T-helper 17 cell (primary cell): ENCODE measurements around the gene KDM3A. TPM values are rescaled to one million over a fixed set of nuclear protein-coding genes. Genes with fewer than 3 reads are reported as not detected.

Source experiments
- ATAC-seq: fragments of 150-1000 bp; cut with Tn5 transposase; 2 replicates; pipeline ENCODE4 v1.10.0; 2021; ENCODE audit warnings: mild to moderate bottlenecking, moderate library complexity
- DNase-seq, 3 donors: peaks; one replicate each; pipeline versions ENCODE4 v3.0.0 to v3.0.0-alpha.2; 2020 to 2021
- H3K9me3 ChIP-seq: one replicate; pipeline ENCODE4 v1.7.0; 2013; ENCODE audit warnings: low read length, mild to moderate bottlenecking; ENCODE audit not compliant: control insufficient read depth, poor library complexity, severe bottlenecking
- H3K27ac Mint-ChIP-seq: one replicate; pipeline ENCODE4 v1.8.0; 2022; ENCODE audit warnings: mild to moderate bottlenecking, moderate library complexity, mixed read lengths
- H3K27me3 Mint-ChIP-seq: one replicate; pipeline ENCODE4 v1.8.0; 2022; ENCODE audit warnings: mixed read lengths
- H3K36me3 Mint-ChIP-seq: one replicate; pipeline ENCODE4 v1.8.0; 2022; ENCODE audit warnings: low read depth, mixed read lengths
- H3K4me1 Mint-ChIP-seq: one replicate; pipeline ENCODE4 v1.8.0; 2022; ENCODE audit warnings: mild to moderate bottlenecking, mixed read lengths
- H3K4me3 Mint-ChIP-seq: one replicate; pipeline ENCODE4 v1.8.0; 2022; ENCODE audit warnings: mild to moderate bottlenecking, moderate library complexity, mixed read lengths
- total RNA-seq, 4 donors: library from RNA in 2 of 4; stranded (reverse) in 2 of 4; gene quantifications; one replicate each; pipeline ENCODE4 v1.2.3 and lab custom pipeline; 2022 to 2026

The KDM3A gene
- total RNA-seq, 2 donors from 2014 or later, result 156 to 161 TPM

DNA sequence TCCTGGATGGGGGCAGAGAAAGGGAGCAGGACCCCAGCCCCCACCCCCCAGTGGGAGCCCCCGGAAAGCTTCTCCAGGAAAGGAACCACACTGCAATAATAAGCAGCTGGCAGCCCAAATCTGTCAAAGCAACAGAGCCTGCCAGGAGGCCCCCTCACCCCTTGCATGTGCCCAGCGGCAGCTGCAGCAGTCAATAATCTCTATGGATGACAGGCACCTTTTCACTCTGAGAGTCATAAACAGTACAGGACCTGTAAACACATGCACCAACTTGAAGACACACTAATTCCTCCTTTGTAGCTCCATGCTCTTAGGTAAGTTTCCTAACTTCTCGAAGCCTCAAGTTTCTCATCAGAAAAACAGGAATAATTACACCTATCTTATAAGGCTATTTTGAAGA lies 26.2 kb upstream of the KDM3A start:
- Mint-ChIP-seq H3K4me3 (no peak overlapping the region), H3K27me3 (peaks cover 27% of the 10 kb centered on the region), H3K4me1 (peaks cover 7% of the 10 kb centered on the region), H3K36me3 (no peaks in the 10 kb centered on the region), H3K27ac (no peak overlapping the region)
- ATAC-seq (no peak), DNase-seq (no peak)
- H3K9me3 ChIP-seq, result no peaks in the 10 kb centered on the region

DNA sequence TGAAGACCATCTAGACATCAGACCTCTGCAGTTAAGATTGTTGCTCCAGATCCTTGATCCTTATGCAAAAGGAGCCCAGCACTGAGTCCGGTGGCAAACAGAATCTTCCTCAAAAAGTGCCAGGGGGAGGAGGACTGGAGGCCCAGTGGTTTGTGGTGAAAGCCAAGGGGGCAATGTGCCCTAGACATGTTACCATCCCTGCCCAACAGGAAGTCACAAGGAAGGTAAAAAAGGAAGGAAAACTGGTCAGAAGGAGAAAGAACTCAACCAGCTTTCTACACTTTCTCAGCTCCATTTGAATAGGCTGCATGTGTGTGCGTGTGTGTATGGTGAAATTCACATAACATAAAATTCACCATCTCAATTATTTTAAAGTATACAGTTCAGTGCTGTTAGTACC lies 25.0 kb upstream of the KDM3A start:
- peaks cover 28% of the 10 kb centered on the region for H3K27me3 Mint-ChIP-seq
- H3K4me3 Mint-ChIP-seq, result no peak overlapping the region
- peaks cover 7% of the 10 kb centered on the region for H3K4me1 Mint-ChIP-seq
- no peaks in the 10 kb centered on the region for H3K36me3 Mint-ChIP-seq
- no peaks in the 10 kb centered on the region for H3K9me3 ChIP-seq
- no peak overlapping the region for H3K27ac Mint-ChIP-seq
- DNase-seq, result no peak
- no peak for ATAC-seq

DNA sequence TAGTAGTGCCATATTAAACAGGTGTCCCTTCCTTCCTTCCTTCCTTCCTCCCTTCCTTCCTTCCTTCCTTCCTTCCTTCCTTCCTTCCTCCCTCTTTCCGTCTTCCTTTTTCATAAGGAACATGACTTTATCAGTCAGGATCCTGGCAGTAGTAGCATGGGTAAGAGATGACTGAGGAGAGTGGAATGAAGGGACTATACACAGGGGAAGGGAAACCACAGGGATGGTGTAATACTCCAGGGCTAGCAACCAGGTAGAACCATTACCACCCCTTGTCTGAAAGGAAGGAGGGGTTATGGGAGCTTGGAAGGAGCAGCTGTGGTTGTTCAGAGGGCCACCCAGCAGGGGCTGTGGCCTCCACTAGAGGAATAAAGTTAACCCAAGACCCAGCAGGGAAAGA lies 23.2 kb upstream of the KDM3A start:
- H3K4me1 Mint-ChIP-seq, result peaks cover 3% of the 10 kb centered on the region
- H3K27me3 Mint-ChIP-seq, result peaks cover 21% of the 10 kb centered on the region
- DNase-seq (no peak), ATAC-seq (no peak)
- H3K4me3 Mint-ChIP-seq, result no peak overlapping the region
- no peaks in the 10 kb centered on the region for H3K36me3 Mint-ChIP-seq
- H3K9me3 ChIP-seq, result peaks cover 4% of the 10 kb centered on the region
- H3K27ac Mint-ChIP-seq, result no peak overlapping the region

DNA sequence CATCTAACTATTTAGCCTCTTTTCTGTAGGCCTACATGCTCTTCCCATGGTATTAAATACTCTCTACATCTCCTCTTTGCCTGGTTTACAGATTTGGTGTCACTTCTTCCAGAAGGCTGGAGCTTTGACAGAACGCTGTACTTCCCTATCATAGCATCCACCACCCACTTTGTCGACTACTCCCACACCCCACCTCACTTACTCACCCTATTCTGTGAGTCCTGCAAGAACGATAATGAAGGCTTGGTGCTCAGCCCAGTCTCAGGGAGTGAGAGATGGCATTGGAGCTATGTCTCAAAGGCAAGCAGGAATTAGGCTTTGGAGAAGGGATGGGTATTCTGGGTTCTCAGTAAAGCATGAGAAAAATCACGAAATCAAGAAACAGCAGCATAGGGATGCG lies 20.3 kb upstream of the KDM3A start:
- peaks cover 5% of the 10 kb centered on the region for H3K9me3 ChIP-seq
- H3K27ac Mint-ChIP-seq, result no peak overlapping the region
- ATAC-seq (no peak), DNase-seq (no peak)
- H3K36me3 Mint-ChIP-seq, result peaks cover 2% of the 10 kb centered on the region
- H3K4me3 Mint-ChIP-seq, result no peak overlapping the region
- H3K4me1 Mint-ChIP-seq, result no peaks in the 10 kb centered on the region
- H3K27me3 Mint-ChIP-seq, result peaks cover 18% of the 10 kb centered on the region

DNA sequence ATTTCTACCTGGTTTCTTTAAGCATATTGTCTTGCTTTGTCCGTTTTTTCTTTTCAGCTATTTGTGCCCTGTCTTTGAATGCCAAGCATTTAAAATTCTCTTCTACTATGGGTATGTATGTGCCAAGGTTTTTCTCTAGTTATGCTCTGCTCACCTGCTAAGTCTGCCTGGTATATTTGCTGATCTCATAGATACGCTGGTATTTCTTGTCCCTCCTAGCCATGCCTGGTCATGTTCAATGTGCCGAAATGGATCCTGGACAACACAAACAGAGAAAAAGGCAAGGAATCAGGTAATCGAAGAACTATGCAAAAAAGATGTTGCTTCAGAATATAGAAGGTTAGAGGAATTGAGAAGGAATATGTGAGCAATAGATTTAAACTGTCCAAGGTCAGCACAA lies 14.9 kb upstream of the KDM3A start:
- Mint-ChIP-seq H3K4me3 (no peak overlapping the region), H3K27ac (no peak overlapping the region), H3K36me3 (peaks cover 5% of the 10 kb centered on the region)

DNA sequence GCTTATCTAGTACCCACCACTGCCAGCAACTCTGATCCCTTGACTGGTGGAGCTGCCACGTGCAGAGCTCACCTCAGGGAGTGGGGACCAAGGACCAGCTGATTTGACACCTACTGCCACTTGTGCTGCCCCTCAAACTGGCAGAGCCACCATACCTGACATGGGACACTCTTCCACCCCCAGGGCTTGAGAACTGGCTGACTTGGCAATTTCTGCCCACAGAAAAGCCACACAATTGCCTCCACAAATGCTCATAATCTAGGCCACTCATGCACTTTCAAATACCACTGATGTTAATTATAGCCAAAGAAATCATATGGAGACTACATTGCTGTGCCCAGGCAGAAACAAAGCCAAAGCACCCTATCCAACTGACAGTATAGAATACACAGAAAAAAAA lies 11.8 kb upstream of the KDM3A start:
- H3K9me3 ChIP-seq, result no peaks in the 10 kb centered on the region
- Mint-ChIP-seq H3K4me1 (no peaks in the 10 kb centered on the region), H3K27me3 (no peaks in the 10 kb centered on the region), H3K4me3 (no peak overlapping the region), H3K27ac (no peak overlapping the region), H3K36me3 (peaks cover 7% of the 10 kb centered on the region)
- ATAC-seq, result no peak
- no peak for DNase-seq

More for the DNA sequence above, 14.9 kb upstream of the KDM3A start:
- H3K9me3 ChIP-seq, result peaks cover 5% of the 10 kb centered on the region
- Mint-ChIP-seq H3K4me1 (no peaks in the 10 kb centered on the region), H3K27me3 (peaks cover 8% of the 10 kb centered on the region)
- no peak for ATAC-seq
- no peak for DNase-seq

DNA sequence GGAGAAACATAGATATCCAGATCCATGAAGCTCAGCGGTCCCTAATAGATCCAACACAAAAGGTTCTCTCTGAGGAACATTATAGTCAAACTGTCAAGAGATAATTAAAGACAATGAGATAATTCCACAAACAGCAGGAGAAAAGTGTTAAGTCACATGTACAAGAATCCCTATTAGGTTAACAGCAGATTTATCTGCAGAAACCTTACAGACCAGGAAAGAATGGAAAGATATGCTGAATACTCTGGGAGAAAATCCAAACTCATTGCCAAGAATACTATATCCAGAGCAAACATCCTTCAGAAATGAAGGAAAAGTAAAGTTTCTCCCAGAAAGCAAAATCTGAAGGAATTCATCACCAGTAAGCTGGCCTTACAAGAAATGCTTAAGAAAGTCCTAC lies 10.8 kb upstream of the KDM3A start:
- Mint-ChIP-seq H3K27ac (no peak overlapping the region), H3K4me1 (no peaks in the 10 kb centered on the region), H3K27me3 (no peaks in the 10 kb centered on the region), H3K4me3 (no peak overlapping the region), H3K36me3 (peaks cover 7% of the 10 kb centered on the region)
- no peaks in the 10 kb centered on the region for H3K9me3 ChIP-seq
- no peak for ATAC-seq
- no peak for DNase-seq

DNA sequence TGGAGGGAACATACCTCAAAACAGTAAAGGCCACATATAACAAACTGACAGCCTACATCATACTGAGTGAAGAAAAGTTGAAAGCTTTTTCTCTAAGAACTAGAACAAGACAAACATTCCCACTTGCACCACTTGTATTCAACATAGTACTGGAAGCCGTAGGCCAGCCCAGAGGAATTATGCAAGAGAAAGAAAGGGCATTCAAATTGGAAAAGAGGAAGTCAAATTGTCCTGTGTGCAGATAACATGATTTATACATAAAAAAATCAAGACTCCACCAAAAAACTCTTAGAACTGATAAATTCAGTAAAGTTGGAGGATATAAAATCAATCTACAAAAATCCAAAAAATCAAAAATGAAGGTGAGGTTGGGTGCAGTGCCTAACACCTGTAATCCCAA lies 8.0 kb upstream of the KDM3A start:
- DNase-seq (no peak), ATAC-seq (no peak)
- H3K9me3 ChIP-seq, result no peaks in the 10 kb centered on the region
- no peaks in the 10 kb centered on the region for H3K27me3 Mint-ChIP-seq
- H3K4me1 Mint-ChIP-seq, result no peaks in the 10 kb centered on the region
- H3K36me3 Mint-ChIP-seq, result peaks cover 2% of the 10 kb centered on the region
- no peak overlapping the region for H3K27ac Mint-ChIP-seq
- no peak overlapping the region for H3K4me3 Mint-ChIP-seq

DNA sequence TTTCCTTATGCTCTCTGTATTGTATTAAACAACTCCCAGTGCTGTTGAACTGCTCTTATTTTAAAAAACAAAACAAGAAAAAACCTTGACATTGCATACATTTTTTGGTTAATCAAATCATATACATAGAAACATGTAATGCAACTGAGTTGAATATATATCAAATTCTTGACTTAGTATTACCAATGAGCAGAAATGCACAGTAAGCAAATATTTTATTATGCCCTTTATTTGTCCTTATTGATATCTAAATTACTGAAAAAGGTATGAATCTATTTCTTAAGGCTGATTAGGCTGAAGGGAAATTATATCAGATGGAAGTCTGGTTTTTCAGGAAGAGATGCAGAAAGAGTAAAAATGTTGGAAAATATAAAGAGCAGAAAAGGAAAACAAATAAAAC lies 6.9 kb upstream of the KDM3A start:
- H3K27ac Mint-ChIP-seq, result no peak overlapping the region
- H3K4me1 Mint-ChIP-seq, result no peaks in the 10 kb centered on the region
- no peak overlapping the region for H3K4me3 Mint-ChIP-seq

DNA sequence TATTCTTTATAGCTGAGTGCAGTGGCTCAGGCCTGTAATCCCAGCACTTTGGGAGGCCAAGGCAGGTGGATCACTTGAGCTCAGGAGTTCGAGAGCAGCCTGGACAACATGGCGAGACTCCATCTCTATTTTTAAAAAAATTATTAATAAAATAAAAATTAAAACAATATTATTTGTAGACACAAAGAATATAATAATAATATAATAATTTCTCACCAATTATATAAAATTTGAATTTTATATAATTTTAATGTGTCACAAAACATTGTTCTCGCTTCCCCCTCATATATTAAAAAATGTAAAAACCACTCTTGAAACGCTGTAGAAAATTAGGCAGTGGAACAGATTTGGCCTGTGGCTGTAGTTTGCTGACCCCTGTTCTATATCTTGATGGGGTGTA lies 5.6 kb upstream of the KDM3A start:
- Mint-ChIP-seq H3K4me1 (no peaks in the 10 kb centered on the region), H3K36me3 (peaks cover 2% of the 10 kb centered on the region), H3K4me3 (no peak overlapping the region), H3K27ac (no peak overlapping the region), H3K27me3 (no peaks in the 10 kb centered on the region)
- no peak for ATAC-seq
- DNase-seq, result no peak
- peaks cover 6% of the 10 kb centered on the region for H3K9me3 ChIP-seq

More for the DNA sequence above, 6.9 kb upstream of the KDM3A start:
- no peaks in the 10 kb centered on the region for H3K27me3 Mint-ChIP-seq
- no peaks in the 10 kb centered on the region for H3K9me3 ChIP-seq
- DNase-seq, result no peak
- H3K36me3 Mint-ChIP-seq, result peaks cover 2% of the 10 kb centered on the region
- ATAC-seq, result no peak

DNA sequence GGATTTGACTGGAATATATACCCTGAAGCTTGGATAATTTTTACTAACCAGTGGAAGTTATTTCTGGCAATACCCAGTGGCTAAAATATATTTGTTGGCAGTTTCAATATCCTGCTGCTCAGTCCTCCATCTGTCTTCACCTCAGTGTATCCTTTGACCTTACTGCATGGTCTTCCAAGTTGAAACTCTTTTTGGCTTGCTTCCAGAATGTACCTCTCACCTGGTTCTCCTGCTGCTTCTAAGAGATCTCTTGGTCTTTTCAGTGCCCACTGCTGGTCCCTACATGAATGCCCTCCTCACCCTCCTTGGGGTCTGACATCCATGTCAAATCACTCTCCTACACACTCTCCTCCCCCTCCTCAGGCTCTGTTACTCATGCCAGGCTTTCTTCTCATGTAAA lies 4.8 kb upstream of the KDM3A start:
- DNase-seq, result no peak
- ATAC-seq, result no peak
- Mint-ChIP-seq H3K36me3 (peaks cover 2% of the 10 kb centered on the region), H3K4me3 (no peak overlapping the region), H3K4me1 (no peaks in the 10 kb centered on the region), H3K27me3 (no peaks in the 10 kb centered on the region), H3K27ac (no peak overlapping the region)
- H3K9me3 ChIP-seq, result peaks cover 6% of the 10 kb centered on the region

DNA sequence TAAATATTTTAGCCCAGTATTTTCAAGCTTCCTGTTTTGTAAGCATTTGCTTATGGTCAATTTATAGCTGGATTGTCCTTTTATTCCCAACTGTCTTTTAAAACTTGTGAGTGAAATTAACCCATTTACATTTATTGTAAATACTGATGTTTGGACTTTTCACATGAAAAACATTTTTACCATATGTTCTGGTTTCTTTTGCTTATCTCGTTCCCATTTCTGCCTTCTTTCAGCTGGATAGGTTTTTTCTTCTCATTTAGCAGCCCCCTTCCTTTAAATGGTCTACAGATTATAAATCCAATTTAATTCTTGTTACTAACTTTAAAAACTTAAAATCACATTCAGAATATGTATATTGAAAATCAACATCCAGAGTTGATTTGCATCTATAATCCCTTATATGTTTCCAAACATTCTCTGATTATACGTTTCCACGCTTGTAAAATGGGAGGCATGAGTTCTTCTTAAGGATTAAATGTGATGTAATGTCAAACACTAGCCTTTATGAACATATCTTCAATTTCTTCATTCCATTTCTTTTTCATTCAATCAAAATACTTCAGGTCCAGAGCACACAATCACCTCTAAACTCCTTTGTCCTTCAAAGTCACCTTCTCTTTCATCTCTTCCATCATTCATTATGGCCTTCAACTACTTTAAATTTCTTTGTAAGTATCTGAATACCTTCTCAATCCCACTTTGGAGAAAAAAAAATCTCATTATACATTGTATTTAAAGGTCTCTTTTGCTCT lies 1.1 kb upstream of the KDM3A start:
- Mint-ChIP-seq H3K4me1 (peaks cover 27% of the 10 kb centered on the region), H3K36me3 (peaks cover 5% of the 10 kb centered on the region), H3K4me3 (peak overlapping the region; percentile 96), H3K27ac (peak overlapping the region; percentile 78), H3K27me3 (no peaks in the 10 kb centered on the region)
- no peak for ATAC-seq
- H3K9me3 ChIP-seq, result peaks cover 6% of the 10 kb centered on the region
- no peak for DNase-seq

DNA sequence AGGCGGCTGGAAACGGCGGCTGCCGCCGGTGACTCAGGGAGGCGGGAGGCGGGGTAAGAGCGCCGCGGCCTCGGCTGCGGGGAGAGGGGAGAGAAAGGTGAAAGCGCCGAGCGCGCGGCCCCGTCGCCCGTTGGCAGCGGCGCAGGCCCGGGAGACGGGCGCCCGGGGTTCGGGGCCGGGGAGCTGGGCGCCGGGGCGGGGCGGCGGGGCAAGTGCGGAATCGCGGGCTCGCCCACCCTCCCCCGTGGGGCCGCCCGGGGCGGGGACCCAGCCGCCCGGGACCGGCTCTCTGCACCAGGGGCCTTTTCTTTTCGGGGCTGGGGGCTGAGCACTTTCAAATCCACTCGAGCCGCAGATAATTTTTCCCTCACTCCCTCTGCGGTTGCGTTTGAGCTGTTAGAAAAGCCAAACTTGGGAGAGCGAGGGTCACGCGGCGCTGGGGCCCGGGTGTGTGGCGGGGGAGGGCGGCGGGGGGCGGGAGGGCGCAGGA lies 266 bp downstream of the KDM3A start:
- no peaks in the 10 kb centered on the region for H3K27me3 Mint-ChIP-seq
- peak overlapping the region; percentile 78 for H3K27ac Mint-ChIP-seq
- ATAC-seq (no peak), DNase-seq (no peak)
- H3K4me3 Mint-ChIP-seq, result peak overlapping the region; percentile 96
- peaks cover 6% of the 10 kb centered on the region for H3K9me3 ChIP-seq
- peaks cover 5% of the 10 kb centered on the region for H3K36me3 Mint-ChIP-seq
- peaks cover 35% of the 10 kb centered on the region for H3K4me1 Mint-ChIP-seq
